Measurements from ENCODE around the gene PCBD1.

The PCBD1 gene

DNA sequence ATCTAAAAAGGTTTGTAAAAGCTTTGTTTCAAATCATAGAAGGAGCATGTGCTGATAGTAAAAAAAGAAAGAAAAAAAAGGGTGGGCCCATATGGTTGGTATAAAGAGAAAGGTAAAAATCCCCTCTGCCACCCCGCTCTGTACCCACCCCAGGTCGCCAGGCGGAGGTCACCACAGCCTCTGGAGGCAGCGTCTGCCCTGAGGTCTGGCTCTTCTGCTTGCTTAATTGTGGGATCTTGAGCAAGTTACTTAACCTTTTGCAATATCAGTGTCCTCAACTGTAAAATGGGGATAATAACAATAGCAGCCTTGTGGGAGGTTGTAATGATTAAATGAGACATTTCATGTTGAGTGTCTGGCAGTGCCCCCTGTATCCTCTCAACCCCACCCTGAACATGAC is 10.7 kb upstream of the PCBD1 start:
- no peak for DNase-seq (ENCODE audit: insufficient read length, low spot score)

DNA sequence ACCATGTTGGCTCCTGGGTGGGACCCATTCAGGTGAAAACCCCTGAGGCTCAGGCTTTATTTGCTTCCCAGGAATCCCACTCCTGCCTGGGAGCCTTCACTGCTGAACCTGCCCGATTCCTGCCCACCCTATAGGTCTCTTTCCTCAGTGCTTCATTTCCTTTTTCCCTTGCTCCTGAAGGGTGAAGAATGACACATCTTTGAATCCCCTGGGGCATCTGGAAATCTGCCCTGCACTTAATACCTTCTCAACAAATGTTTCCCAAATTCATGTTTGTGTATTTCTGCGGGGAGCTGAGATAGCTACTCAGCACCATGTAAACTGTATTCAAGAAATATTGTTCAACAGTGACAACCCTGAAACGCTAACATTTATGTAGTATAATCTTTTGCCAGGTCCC is 10.3 kb upstream of the PCBD1 start:
- DNase-seq (ENCODE audit: insufficient read length, low spot score) (no peak), FAIRE-seq (no peak)
- TF ChIP-seq, protein P1, sequence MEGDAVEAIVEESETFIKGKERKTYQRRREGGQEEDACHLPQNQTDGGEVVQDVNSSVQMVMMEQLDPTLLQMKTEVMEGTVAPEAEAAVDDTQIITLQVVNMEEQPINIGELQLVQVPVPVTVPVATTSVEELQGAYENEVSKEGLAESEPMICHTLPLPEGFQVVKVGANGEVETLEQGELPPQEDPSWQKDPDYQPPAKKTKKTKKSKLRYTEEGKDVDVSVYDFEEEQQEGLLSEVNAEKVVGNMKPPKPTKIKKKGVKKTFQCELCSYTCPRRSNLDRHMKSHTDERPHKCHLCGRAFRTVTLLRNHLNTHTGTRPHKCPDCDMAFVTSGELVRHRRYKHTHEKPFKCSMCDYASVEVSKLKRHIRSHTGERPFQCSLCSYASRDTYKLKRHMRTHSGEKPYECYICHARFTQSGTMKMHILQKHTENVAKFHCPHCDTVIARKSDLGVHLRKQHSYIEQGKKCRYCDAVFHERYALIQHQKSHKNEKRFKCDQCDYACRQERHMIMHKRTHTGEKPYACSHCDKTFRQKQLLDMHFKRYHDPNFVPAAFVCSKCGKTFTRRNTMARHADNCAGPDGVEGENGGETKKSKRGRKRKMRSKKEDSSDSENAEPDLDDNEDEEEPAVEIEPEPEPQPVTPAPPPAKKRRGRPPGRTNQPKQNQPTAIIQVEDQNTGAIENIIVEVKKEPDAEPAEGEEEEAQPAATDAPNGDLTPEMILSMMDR (IDR thresholded peaks at IDR 0.05; ENCODE audit: insufficient read depth, missing control alignments), result no peak

More for the DNA sequence above, 10.7 kb upstream of the PCBD1 start:
- TF ChIP-seq, protein P1 (IDR thresholded peaks at IDR 0.05; ENCODE audit: insufficient read depth, missing control alignments), result no peak
- FAIRE-seq, result no peak

DNA sequence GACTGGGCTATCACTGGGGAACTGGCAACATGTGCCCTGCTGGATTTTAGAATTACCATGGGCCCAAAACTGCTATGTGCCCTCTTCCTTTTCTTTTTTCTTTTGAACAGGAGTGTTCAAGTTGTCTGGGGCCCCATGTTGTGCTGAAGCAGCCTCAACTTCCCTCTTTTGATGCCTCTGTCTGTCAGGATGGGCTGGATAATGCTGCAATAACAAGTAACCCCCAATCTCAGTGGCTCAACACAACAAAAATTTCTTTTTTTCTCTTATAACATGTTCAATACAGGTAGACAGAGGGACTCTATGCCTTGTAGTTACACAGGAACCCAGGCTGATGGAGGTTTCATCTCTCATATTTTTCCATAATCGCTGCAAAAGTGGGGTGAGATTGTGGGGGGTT is 8.2 kb upstream of the PCBD1 start:
- DNase-seq (ENCODE audit: insufficient read length, low spot score) (no peak), FAIRE-seq (no peak)
- TF ChIP-seq, protein P1 (IDR thresholded peaks at IDR 0.05; ENCODE audit: insufficient read depth, missing control alignments), result no peak

DNA sequence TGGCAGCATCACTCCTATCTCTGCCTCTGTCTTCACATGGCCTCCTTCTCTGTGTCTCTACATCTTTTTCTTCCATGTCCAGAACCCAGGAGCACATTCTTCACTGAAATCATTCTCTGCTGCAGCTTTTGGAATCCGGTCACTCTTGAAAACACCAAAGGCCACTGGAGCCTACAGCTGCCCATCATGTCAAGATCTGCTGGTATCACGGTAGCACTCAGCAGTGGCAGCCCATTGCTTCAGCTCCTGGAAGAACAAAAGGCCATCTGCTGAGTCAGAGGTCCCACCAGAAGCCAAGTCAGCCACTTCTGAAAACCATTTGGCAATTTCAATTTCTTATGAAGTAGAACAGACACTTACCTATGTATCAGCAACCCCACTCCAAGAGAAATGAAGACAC is 6.1 kb upstream of the PCBD1 start:
- no peak for FAIRE-seq
- TF ChIP-seq, protein P1 (IDR thresholded peaks at IDR 0.05; ENCODE audit: insufficient read depth, missing control alignments), result no peak

DNA sequence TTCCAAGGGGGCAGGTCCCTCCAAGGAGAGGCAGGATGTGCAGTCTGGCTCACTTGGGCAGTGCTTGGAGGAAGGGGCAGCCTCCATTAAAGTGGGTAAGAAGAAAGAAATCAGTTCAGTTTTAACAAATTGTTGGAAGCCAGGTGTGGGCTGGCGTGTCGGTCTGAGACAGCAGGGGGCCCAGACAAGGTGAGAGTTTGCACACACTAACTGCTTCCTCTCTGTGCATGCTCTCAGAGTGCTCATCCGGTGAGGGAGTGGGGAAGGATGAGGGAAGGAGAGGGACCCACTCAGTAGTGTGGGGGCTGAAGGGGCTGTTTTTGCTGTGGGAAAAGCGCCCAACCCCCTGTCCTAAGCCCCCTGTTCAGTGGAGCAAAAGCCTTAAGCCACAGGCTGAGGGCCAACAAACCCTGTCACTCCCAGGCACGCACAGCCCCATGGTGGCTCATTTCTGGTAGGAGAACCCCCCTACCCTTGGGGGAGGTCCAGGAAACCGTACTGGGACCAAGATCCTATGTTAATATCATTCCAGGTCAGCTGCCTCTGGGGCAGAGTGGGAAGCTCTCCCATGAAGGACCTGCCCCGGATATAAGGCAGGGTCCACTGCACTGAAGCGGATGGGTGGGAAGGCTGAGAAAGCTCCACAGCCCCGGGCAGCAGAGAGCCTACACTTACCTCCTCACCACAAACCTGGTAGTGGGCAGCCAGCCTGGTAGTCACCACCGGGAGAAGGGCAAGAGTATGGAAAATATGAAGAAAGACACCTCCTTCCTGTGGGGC is 5.1 kb upstream of the PCBD1 start:
- TF ChIP-seq, protein P1 (IDR thresholded peaks at IDR 0.05; ENCODE audit: insufficient read depth, missing control alignments), result no peak
- FAIRE-seq (no peak), DNase-seq (ENCODE audit: insufficient read length, low spot score) (no peak)

More for the DNA sequence above, 6.1 kb upstream of the PCBD1 start:
- no peak for DNase-seq (ENCODE audit: insufficient read length, low spot score)

DNA sequence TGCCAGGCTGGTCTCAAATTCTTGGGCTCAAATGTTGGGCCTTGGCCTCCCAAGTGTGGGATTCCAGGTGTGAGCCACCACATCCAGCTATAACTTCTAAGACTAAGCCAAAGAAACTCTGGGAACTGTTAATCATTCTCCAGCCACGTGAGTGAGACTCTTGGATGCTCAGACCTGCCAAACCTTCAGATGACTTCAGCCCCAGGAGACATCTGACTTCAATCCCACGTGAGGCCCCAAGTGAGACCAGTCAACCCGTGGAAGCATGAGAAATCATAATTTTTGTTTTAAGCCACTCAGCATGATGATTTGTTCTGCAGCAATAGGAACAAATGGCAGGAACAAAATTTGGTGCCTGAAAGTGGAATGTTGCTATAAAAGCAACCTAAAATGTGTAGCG is 4.3 kb upstream of the PCBD1 start:
- no peak for DNase-seq (ENCODE audit: insufficient read length, low spot score)
- TF ChIP-seq, protein P1 (IDR thresholded peaks at IDR 0.05; ENCODE audit: insufficient read depth, missing control alignments), result no peak
- FAIRE-seq, result no peak

DNA sequence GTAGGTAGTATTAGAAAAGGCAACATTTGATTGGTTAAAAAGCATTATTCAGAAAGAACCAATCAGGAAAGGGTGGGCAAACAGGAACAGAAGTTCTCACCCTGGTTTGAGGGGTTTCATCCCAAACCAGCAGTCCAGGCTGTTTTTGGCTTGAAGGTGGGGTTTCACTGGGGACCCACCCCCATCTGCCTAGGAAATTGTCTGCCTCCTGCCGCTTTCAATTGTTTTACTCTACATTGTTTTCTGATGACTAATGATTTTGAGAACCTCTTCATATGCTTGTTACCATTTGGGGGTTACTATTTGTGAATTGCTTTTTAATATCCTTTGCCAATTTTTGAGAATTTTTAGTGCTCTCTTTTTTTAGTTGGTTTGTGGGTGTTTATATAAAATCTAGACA is 3.3 kb upstream of the PCBD1 start:
- TF ChIP-seq, protein P1 (IDR thresholded peaks at IDR 0.05; ENCODE audit: insufficient read depth, missing control alignments), result no peak
- FAIRE-seq, result no peak

More for the DNA sequence above, 3.3 kb upstream of the PCBD1 start:
- DNase-seq (ENCODE audit: insufficient read length, low spot score), result no peak

Measured in D721Med (cell line).